KMS-11 (cell line): ENCODE results near the gene MUTYH.

Source experiments
- H2AFZ ChIP-seq: fragments of 200-600 bp; sonication (generic); 2 replicates; pipeline ENCODE4 v1.6.1; 2016; ENCODE audit warnings: antibody characterized with exemption, mixed run types, low read depth
- H3K27ac ChIP-seq: fragments of 200-600 bp; sonication (generic); 2 replicates; pipeline ENCODE4 v1.6.1; 2016; ENCODE audit warnings: mild to moderate bottlenecking, mixed run types
- H3K27me3 ChIP-seq: fragments of 200-600 bp; sonication (generic); 2 replicates; pipeline ENCODE4 v1.6.1; 2017; ENCODE audit warnings: mild to moderate bottlenecking, low read depth, mixed run types, moderate library complexity; ENCODE audit not compliant: insufficient read depth
- H3K36me3 ChIP-seq: fragments of 200-600 bp; sonication (generic); 2 replicates; pipeline ENCODE4 v1.6.1; 2017; ENCODE audit warnings: mild to moderate bottlenecking, mixed run types; ENCODE audit not compliant: insufficient read depth
- H3K4me1 ChIP-seq: fragments of 200-600 bp; sonication (generic); 2 replicates; pipeline ENCODE4 v1.6.1; 2016; ENCODE audit warnings: mild to moderate bottlenecking, low read depth, mixed run types; ENCODE audit not compliant: poor library complexity, severe bottlenecking
- H3K4me2 ChIP-seq: fragments of 200-600 bp; sonication (generic); 2 replicates; pipeline ENCODE4 v1.7.0; 2016; ENCODE audit warnings: mild to moderate bottlenecking, mixed run types
- H3K4me3 ChIP-seq: fragments of 200-600 bp; sonication (generic); IDR thresholded peaks from 2 replicates; pipeline ENCODE4 v1.6.1; 2017; ENCODE audit warnings: low read depth, low read length, mixed read lengths; ENCODE audit not compliant: insufficient read depth
- H3K79me2 ChIP-seq: fragments of 200-600 bp; sonication (generic); 2 replicates; pipeline ENCODE4 v1.6.1; 2016; ENCODE audit warnings: low read depth, mixed run types; ENCODE audit not compliant: insufficient read depth
- H3K9ac ChIP-seq: fragments of 200-600 bp; sonication (generic); 2 replicates; pipeline ENCODE4 v1.6.1; 2016; ENCODE audit warnings: mild to moderate bottlenecking, mixed run types
- H4K20me1 ChIP-seq: fragments of 200-600 bp; sonication (generic); 2 replicates; pipeline ENCODE4 v1.6.1; 2016; ENCODE audit warnings: mild to moderate bottlenecking, mixed run types; ENCODE audit not compliant: insufficient read depth
- TF ChIP-seq, protein P1 (sequence below): fragments of 200-600 bp; sonication (generic); conservative IDR thresholded peaks from 2 replicates; pipeline ENCODE4 v1.6.1; 2017; ENCODE audit warnings: low read depth, mild to moderate bottlenecking, antibody characterized with exemption, low read length, moderate library complexity, mixed read lengths

MUTYH gene

DNA sequence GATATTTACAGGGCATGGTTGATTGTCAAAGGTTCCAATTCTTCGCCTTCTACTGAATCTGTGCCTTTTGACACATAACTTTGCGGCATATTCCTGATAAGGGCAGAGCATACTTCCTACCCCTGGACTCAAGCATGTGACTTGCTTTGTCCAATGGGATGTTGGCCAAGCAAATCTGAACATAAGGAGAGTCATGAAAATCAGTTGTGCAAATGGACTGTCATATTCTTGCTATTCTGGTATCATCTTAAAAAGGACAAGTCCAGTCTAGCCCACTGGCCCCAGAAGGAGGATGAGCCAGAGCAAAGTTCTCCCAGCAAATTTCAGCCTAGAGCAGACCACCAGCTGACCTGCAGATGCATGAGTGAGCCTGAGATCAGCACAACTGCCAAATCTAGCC is 41.0 kb upstream of the MUTYH start:
- no peak overlapping the region for H3K27ac ChIP-seq
- H3K36me3 ChIP-seq: no peaks in the 10 kb centered on the region
- H3K4me2 ChIP-seq: no peak overlapping the region
- no peak overlapping the region for H3K9ac ChIP-seq
- H3K4me3 ChIP-seq: no peak overlapping the region
- H3K27me3 ChIP-seq: no peaks in the 10 kb centered on the region
- H2AFZ ChIP-seq: no peak overlapping the region
- peaks cover 2% of the 10 kb centered on the region for H3K4me1 ChIP-seq
- H4K20me1 ChIP-seq: no peaks in the 10 kb centered on the region
- H3K79me2 ChIP-seq: no peaks in the 10 kb centered on the region
- TF ChIP-seq, protein P1, sequence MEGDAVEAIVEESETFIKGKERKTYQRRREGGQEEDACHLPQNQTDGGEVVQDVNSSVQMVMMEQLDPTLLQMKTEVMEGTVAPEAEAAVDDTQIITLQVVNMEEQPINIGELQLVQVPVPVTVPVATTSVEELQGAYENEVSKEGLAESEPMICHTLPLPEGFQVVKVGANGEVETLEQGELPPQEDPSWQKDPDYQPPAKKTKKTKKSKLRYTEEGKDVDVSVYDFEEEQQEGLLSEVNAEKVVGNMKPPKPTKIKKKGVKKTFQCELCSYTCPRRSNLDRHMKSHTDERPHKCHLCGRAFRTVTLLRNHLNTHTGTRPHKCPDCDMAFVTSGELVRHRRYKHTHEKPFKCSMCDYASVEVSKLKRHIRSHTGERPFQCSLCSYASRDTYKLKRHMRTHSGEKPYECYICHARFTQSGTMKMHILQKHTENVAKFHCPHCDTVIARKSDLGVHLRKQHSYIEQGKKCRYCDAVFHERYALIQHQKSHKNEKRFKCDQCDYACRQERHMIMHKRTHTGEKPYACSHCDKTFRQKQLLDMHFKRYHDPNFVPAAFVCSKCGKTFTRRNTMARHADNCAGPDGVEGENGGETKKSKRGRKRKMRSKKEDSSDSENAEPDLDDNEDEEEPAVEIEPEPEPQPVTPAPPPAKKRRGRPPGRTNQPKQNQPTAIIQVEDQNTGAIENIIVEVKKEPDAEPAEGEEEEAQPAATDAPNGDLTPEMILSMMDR: no peak

DNA sequence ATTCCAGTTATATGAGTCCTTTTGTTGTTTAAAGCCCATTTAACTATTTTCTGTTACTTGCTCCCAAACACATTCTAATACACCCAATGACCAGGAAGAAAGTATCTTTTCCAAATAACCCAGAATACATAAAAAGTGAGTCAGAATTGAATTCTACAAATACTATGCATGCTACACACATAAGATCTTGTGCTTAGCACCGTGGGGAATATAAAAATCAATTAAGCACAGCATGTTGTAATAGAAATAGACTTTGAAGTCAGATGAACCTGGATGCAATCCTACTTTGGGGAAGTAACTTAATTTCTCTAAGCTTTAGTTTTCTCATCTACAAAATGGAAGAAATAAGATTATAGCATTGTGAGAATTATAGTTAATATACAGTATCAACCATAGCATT is 40.5 kb upstream of the MUTYH start:
- TF ChIP-seq, protein P1: no peak
- no peaks in the 10 kb centered on the region for H3K36me3 ChIP-seq

DNA sequence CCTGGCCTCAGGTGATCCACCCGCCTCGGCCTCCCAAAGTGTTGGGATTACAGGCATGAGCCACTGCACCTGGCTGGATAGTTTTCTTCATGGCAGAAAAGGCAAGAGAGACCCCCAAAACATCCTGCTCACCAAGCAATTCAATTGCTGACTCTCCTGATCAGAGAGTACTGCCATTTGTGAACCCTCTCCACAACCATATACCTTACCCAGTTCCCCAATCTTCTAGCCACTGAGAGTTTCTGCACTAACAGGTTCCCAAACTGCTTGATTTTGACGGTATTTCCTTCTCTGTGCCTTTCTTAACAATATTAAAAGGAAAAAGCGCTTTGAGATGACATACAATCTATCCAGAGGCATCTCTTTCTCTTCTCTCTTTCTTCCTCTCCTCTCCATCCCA is 39.9 kb upstream of the MUTYH start:
- Histone ChIP-seq H3K79me2 (no peaks in the 10 kb centered on the region), H3K27me3 (no peaks in the 10 kb centered on the region), H3K36me3 (no peaks in the 10 kb centered on the region), H4K20me1 (no peaks in the 10 kb centered on the region), H2AFZ (no peak overlapping the region), H3K4me3 (no peak overlapping the region), H3K27ac (no peak overlapping the region), H3K9ac (no peak overlapping the region), H3K4me2 (no peak overlapping the region), H3K4me1 (peaks cover 14% of the 10 kb centered on the region)
- TF ChIP-seq, protein P1: no peak

More for the DNA sequence above, 40.5 kb upstream of the MUTYH start:
- no peak overlapping the region for H3K27ac ChIP-seq
- H3K4me3 ChIP-seq: no peak overlapping the region
- H3K27me3 ChIP-seq: no peaks in the 10 kb centered on the region
- peaks cover 8% of the 10 kb centered on the region for H3K4me1 ChIP-seq
- H3K9ac ChIP-seq: no peak overlapping the region
- no peaks in the 10 kb centered on the region for H3K79me2 ChIP-seq
- H4K20me1 ChIP-seq: no peaks in the 10 kb centered on the region
- no peak overlapping the region for H3K4me2 ChIP-seq
- H2AFZ ChIP-seq: no peak overlapping the region

DNA sequence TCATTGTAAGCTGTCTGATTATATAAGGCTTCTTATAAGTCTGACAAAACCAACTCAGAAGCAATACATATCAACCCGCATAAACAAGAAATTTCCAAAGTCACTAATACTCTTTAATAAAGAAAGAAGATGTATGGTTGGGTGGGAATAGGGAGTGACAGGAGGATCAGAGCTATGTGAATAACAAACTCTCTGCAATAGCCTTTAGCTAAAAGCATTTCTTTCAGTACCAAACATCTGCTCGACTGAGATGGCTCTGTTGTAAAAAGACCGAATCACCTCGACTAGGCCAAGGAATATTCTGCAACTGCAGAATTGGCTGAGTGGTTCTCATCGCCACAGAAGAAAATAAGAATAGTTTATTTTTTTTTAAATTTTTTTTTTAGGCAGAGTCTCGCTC is 39.3 kb upstream of the MUTYH start:
- no peak overlapping the region for H3K27ac ChIP-seq
- H3K79me2 ChIP-seq: no peaks in the 10 kb centered on the region
- H3K4me2 ChIP-seq: no peak overlapping the region
- no peaks in the 10 kb centered on the region for H3K36me3 ChIP-seq
- no peak overlapping the region for H3K9ac ChIP-seq
- H3K4me1 ChIP-seq: peaks cover 14% of the 10 kb centered on the region
- TF ChIP-seq, protein P1: no peak
- no peak overlapping the region for H3K4me3 ChIP-seq
- no peaks in the 10 kb centered on the region for H4K20me1 ChIP-seq
- H3K27me3 ChIP-seq: no peaks in the 10 kb centered on the region
- H2AFZ ChIP-seq: no peak overlapping the region

DNA sequence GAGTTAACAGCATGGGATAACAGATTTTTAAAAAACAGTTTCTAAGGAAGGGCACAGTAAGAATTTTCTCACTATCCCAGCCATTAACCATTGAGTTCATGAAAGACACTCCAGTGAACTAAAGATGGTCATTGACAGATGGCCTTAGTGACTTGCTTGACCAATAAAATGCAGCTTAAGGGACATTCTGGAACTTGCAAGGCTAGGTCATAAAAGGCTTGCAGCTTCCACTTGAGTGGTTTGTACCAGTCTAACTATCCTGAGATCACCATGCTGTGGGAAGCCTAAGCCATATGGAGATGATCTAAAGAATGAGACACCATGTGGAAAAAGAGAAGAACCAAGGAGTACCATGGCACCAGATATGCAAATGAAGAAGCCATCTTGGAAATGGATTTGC is 37.9 kb upstream of the MUTYH start:
- H3K4me3 ChIP-seq: no peak overlapping the region
- H2AFZ ChIP-seq: no peak overlapping the region
- no peak overlapping the region for H3K4me2 ChIP-seq
- H3K9ac ChIP-seq: no peak overlapping the region
- H3K36me3 ChIP-seq: no peaks in the 10 kb centered on the region
- H3K4me1 ChIP-seq: peaks cover 20% of the 10 kb centered on the region
- no peaks in the 10 kb centered on the region for H3K79me2 ChIP-seq
- H3K27me3 ChIP-seq: no peaks in the 10 kb centered on the region
- no peak overlapping the region for H3K27ac ChIP-seq
- H4K20me1 ChIP-seq: no peaks in the 10 kb centered on the region
- TF ChIP-seq, protein P1: no peak
